ENCODE data around the gene GFI1. TPM values are rescaled to one million over a fixed set of nuclear protein-coding genes. Genes with fewer than 3 reads are reported as not detected.

Gene GFI1
- total and polyA plus RNA-seq, 12 donors, result 0.11 to 0.93 (median 0.32) TPM; not detected in 1

- H3K27me3 ChIP-seq, result no peaks in the 10 kb centered on the region
- DNase-seq, result no peak
- intact Hi-C loops (cut with DNase I), result no loop called here
- no peaks in the 10 kb centered on the region for H3K9me3 ChIP-seq (replicated peaks in 1 of 3)
- no peak overlapping the region for H3K4me3 ChIP-seq
- H3K4me1 ChIP-seq (replicated peaks in 1 of 2), result peaks cover 0 to 1% of the 10 kb centered on the region in 2 donors
- TF ChIP-seq CTCF (IDR thresholded peaks at IDR 0.05), result no peak
- TF ChIP-seq POLR2A (IDR thresholded peaks at IDR 0.05), result no peak
- no peak overlapping the region for H3K27ac ChIP-seq
- H3K36me3 ChIP-seq (replicated peaks in 1 of 2), result no peaks in the 10 kb centered on the region
- WGBS, 4 donors, result 78 to 96% (median 86%) methylated on average over 1 of the region's 1 CpG
Measured at GRCh38 chr1:92466683-92467352, 19.9 kb downstream of the GFI1 start.

- TF ChIP-seq POLR2A (IDR thresholded peaks at IDR 0.05) (no peak), CTCF (IDR thresholded peaks at IDR 0.05) (no peak)
- no peak for DNase-seq
- intact Hi-C loops (cut with DNase I), result no loop called here
- Histone ChIP-seq H3K4me1 (replicated peaks in 1 of 2) (peaks cover 0 to 3% of the 10 kb centered on the region in 2 donors), H3K27ac (no peak overlapping the region), H3K27me3 (no peaks in the 10 kb centered on the region), H3K36me3 (replicated peaks in 1 of 2) (no peaks in the 10 kb centered on the region), H3K4me3 (no peak overlapping the region), H3K9me3 (replicated peaks in 1 of 3) (no peaks in the 10 kb centered on the region)
- 89 to 100% (median 94%) methylated on average over 1 of the region's 1 CpG for WGBS, 4 donors
Measured at GRCh38 chr1:92465256-92465647, 21.5 kb downstream of the GFI1 start.

- H3K27ac ChIP-seq, result no peak overlapping the region
- intact Hi-C loops (cut with DNase I), result no loop called here
- H3K27me3 ChIP-seq, result no peaks in the 10 kb centered on the region
- no peak overlapping the region for H3K4me3 ChIP-seq
- no peak for DNase-seq
- H3K36me3 ChIP-seq (replicated peaks in 1 of 2), result no peaks in the 10 kb centered on the region
- no peaks in the 10 kb centered on the region for H3K9me3 ChIP-seq (replicated peaks in 1 of 3)
- H3K4me1 ChIP-seq (replicated peaks in 1 of 2), result peaks cover 0 to 3% of the 10 kb centered on the region in 2 donors
- whole genome bisulfite sequencing, 4 donors, result 81 to 95% (median 85%) methylated on average over 3 to 4 of the region's 4 CpGs
- TF ChIP-seq CTCF (IDR thresholded peaks at IDR 0.05), result no peak
- TF ChIP-seq POLR2A (IDR thresholded peaks at IDR 0.05), result no peak
Measured at GRCh38 chr1:92464588-92465255, 22.0 kb downstream of the GFI1 start.

- Histone ChIP-seq H3K27ac (no peak overlapping the region), H3K9me3 (replicated peaks in 1 of 3) (no peaks in the 10 kb centered on the region), H3K36me3 (replicated peaks in 1 of 2) (no peaks in the 10 kb centered on the region), H3K27me3 (no peaks in the 10 kb centered on the region), H3K4me1 (replicated peaks in 1 of 2) (peaks cover 0 to 3% of the 10 kb centered on the region in 2 donors), H3K4me3 (no peak overlapping the region)
- DNase-seq, result no peak
- 73 to 84% (median 77%) methylated on average over 5 of the region's 5 CpGs for WGBS, 4 donors
- intact Hi-C loops (cut with DNase I), result no loop called here
- TF ChIP-seq CTCF (IDR thresholded peaks at IDR 0.05) (peak in 3 of 6 experiments; percentile 23 to 32 (median 24)), POLR2A (IDR thresholded peaks at IDR 0.05) (no peak)
Measured at GRCh38 chr1:92461364-92462097, 25.2 kb downstream of the GFI1 start.

Data from adrenal gland (tissue), 12 donors.